Activated T-helper 9 cell treated with anti-CD3 and anti-CD28 coated beads, Interleukin-2, amount 50 U/mL, for 16 hours (primary cell): Measurements from ENCODE around the gene ERCC1.

Source experiments
- DNase-seq: peaks from one replicate; pipeline ENCODE4 v3.0.0-alpha.2; 2020; ENCODE audit warnings: low read depth

ERCC1 gene

DNA sequence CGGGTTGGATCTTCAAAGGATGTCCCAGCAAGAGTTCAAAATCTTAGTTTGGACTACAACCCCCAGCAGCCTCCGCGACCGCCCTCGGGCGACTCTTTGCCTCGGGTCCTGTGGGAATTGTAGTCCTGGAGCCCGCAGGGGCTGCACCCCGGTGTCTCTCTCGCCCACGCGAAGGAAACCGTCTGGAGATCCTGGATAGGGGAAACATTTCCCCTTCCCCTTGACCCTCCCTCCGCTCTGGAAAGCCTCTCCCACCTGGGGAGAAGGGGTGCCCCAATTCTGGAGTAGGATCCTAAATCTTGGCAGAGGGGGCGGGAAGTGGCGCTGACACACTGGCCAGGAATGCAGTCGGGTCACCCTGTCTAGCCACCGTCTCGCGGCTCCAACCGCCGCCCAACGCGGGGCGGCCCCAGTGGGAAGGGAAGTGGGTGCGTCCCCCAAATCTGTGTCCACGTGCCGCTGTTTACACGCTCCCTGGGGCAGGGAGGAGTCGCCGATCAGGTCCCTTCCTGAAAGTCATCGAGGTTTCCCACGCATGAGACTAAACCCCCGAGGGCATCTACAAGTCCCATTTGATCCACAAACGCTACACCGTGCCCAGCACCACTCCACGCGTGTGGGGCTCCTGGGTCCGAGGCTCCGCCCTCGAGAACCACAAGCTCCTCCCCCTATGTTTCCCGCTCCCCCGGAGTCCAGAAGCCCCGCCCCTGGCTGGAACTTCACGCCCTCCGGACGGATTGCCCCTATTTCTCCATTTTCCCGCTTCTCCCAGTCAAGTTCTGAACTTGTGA is 18.1 kb downstream of the ERCC1 start:
- DNase-seq = peak; percentile 71

DNA sequence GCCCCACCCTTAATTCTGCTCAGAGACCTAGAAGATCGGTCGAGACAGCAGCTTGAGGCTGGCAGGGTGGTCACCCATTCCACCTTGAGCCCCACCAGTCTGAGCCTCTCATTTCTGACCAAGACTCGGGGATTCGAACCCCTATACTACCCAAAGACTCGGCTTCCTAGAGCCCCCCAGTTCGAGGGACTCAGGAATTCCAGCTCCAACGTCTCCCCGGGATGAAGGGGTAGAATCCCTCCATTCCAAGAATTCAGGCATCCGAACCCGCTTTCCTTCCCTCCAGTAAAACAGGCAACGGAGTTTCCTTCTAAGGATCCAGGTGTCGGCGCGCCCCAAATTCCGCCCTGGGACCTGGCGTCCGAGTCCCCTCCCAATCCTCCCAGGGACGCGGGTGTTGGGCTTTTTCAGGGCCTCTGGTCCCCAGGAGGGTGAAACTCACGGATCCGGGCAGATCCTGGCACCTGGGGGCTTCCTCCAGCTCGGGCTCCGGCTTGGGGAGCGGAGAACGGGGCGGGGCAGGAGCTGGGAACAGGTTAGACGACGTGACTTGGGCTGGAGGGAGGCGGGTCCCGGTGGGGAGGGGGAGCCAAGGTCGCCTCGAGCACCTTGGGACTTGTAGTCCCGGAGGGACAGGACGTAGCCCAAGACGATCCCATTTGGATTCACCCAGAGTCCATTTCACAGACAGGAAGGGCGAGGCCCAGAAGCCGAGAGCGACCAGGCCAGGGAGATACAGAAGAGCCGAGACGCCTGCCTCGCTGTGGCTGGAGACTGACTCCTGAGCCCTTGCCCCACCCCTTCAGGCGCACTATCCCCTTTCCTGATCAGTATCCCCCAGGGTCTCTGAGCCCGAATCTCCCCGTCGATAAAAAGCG is 18.9 kb downstream of the ERCC1 start, which contains the start of gene PPP1R13L:
Gene PPP1R13L (minus strand): TSS at position 513 of the 878 bp plus-strand sequence. CDS start 6,751 bp downstream, outside the sequence.
- peak; percentile 25 for DNase-seq

DNA sequence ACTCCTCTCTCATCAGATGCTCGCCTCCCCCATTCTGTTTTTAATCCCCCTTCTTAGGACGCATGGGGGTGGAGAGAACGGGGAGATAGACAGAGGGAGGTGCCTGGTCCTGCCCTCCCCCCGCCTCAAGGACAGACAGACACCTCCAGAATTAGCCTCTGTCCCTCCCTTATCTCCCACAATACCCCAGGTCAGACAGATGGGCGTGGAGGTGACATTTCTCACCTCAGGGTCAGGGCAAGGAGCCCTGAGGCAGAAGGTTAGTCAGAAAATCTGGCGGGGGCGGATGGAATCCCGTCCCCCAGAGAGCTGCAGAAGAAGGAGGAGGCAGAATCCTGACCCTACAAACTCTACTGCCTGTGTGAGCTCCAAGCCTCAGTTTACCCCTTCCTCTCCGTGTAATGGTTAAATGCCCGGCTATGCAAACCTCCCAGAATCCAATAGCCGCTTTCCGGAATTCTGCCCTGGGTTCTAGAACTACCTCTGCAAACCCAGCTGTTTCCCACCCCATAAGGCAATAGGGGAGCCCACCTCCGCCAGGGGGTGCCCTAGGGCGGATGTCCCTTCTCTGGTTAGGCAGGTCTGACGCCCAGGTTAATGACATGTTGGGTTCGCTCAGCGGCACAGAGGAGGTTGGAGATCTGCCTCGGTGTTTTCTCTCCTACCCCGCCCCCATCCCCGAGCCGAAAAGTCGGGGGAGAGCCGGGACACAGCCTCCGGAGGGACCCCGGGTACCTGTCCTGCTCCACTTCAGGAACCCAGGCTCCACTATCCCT is 19.7 kb downstream of the ERCC1 start:
- peak; percentile 38 for DNase-seq

DNA sequence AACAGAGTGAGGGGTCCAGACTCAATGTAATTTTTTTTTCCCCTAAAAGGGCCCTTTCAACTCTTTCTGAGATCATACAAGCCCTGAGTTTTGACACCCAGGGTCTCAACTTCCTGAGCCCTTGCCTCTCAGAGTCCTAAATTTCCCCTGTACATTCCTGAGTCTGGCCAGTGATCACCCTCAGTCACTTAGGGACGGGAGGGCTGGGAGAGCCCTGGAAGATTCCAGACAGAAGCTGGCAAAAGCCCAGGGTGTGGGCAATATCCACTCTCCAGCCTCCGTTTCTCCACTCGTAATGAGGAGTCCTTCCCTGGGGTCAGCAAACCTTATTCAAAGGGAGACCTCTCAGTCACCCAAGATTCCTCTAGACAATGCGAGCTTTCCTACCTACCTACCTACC is 20.4 kb downstream of the ERCC1 start:
- no peak for DNase-seq

DNA sequence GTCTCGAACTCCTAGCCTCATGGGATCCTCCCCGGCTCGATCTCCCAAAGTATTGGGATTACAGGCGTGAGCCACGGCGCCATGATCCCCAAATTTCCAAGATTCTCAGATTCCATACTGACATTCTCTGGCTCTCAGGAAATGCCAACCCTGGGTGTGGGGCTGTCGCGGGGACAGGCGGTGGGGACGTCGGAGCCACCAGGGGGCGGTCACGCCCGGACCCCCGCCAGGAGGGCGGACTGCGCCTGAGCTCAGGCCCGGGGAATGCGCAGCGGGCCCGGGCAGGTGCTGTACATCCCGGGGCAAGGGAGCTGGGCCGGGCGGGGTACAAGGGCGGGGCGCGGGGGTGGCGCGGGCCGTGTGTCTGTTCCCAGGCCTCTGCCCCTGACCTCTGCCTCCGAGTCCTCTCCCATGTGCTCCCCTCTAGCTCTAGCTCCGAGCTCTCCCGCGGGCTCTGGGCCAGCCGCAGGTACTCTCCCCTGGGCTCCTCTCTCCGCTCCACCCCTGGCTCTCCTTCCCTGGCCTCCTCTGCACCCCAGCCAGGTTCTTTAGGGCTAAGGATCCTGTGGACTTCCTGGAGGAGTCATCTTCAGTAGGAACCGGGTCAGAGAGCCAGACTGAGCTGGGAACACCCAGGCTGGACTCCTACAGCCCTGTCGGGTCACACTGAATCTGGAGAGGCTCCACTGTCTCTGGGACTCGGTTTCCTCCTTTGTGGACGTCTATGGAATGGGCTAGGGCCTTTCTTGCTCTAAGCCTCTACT is 21.2 kb downstream of the ERCC1 start:
- no peak for DNase-seq

DNA sequence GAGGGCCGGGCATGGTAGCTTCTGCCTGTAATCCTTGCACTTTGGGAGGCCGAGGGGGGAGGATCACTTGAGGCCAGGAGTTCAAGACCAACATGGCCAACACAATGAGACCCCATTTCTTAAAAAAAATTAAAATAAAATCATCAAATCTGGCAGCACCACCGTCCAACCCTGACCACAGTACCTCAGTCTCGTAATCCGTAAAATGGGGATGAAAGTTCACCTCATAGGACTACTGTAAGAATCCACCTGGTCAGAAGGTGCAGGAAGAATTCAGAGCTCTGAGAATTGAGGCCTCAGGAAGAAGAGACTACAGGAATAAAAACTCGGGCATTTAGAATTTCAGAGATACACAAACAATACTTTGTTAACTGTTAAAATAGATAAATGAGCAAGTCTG is 21.9 kb downstream of the ERCC1 start:
- no peak for DNase-seq

DNA sequence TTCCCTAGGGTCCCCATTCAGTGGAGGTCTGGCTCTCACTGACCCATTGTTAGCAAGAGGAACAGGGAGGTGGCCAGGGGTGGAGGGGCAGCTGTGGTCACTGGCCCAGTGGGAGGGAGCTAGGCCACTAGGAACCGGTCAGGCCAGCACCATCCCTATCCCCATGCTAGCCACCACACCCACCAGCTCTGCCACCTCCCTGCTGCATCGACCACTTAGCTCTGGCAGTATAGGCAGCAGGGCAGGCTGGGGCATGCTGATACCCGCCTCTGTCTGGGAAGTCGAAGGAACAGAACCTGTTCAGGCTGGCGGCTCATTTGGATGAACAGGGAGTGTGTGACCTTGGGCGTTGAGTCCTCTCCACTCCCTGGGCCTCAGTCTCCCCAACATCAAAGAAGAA is 23.5 kb downstream of the ERCC1 start:
- no peak for DNase-seq

DNA sequence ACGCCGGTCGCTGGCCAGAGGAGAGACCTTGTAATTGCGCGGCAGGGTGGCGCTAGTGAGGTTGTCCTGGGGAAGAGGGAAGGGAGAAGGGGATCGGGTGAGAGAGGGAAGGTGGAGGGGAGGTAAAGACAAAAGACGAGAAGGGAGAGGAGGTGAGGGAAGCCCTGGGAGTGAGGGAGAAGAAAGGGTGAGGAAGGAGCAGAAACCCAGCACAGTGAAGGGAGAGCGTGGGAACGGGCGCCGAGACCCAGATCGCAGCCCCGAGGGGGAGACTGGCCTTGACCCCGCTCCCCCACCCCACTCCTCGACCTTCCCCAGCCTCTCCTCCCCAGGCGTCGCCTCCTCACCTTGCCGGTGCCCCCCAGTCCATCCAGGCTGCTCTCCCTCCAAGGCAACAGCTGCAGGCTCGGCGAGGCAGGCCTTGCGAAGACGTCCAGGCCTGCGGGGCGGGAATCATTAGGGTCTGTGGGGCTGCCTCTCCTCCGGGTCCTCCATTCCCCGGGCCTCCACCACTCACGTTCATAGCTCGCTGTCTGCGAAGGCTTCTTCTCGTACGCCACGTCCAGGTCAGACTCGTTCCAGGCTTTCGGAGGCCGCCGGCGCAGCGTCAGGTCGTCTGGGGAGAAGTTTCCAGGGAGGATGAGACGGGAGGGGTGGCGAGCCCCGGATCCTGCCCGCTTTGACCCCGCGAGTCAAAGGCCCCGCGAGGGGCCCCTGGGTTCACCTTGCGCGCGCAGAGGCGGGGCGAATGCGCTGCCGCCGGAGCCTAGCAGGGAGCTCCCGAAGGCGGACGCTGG is 27.7 kb downstream of the ERCC1 start:
- no peak for DNase-seq

DNA sequence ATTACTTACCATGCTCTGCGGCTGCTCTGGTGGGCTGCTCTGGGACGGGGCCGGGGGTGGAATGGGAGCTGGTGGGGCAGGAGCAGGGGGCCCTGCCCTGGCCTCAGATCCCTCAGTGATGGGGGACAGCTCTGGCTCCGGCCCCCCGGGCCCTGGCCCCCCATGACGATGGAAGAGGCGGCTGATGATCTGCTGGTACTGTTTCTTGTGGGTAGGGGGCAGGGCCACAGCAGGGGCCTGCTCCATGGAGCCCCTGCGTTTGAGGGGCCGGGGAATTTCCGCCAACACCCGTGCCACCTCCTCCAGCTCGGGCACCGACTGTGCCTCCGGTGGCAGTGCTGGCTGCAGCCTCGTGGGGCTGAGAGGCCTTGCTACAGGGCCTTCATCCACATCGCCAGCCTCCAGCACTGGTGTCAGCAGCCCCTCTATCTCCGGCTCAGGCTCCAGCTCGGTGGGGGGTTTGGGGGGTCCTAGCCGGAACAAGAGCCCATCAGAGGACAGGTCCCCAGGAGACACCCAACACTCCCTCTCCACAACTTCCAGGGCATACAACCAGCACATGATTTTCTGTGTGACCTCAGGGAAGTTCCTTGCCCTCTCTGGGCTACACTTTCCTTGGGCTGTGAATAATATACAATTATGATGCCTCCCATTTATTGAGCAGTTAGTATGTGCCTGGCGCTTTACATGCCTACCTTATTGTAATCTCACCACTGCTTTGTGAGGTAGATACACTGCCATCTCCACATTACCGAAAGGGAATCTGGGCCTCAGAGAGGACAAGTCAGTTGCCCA is 31.6 kb downstream of the ERCC1 start:
- DNase-seq = no peak

DNA sequence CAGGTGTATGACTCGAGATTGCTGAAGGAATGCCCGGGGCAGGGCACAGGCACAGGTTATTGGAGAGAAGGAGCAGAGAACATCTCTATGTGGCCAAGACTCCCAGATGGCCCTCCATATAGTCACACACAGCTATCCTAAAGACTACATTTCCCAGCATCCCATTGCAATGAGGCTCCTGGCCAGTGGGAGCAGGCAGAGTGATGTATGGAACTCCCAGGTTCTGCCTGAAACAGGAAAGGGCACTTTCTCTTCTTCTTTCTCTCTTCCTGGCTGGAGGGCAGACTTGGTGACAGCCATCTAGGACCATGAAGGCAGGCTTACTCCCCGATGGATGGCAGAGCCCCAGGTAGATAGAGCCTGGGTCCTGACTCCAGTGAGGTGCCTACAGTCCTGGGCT is 32.4 kb downstream of the ERCC1 start:
- DNase-seq = no peak

DNA sequence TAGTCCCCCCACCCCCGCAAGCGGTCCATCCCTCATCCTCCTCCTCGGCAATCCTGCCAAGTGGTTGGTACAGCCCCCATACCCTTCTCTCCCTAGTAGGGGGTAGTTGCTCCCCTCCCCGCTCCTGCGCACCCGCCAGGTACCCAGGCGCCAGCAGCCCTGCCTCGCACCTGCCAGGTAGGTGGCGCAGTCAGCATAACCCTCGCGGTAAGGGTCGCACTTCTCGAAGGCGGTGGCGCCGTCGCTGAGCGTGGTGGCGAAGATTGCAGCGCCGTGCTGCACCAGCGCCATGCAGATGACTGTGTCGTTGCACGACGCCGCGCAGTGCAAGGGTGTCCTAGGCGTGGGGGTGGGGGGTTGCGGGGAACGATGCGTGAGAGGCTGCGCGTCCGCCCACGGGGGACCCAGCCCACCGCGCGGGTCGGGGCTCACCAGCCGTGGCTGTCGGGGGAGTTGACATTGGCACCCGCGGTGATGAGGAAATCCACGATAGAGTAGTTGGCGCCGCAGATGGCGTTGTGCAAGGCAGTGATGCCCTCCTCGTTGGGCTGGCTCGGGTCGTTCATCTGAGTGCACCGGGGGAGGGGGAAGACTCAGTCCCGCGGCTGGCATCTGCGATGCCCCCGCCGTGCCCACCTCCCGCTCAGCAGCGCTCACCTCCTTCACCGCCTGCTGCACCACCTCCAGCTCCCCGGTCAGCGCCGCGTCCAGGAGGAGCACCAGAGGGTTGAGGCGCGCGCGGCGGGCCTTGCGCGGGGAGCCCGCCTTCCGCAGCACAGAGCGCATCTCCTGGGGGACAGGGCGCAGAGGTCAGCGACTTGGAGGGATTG is 38.1 kb downstream of the ERCC1 start:
- no peak for DNase-seq

DNA sequence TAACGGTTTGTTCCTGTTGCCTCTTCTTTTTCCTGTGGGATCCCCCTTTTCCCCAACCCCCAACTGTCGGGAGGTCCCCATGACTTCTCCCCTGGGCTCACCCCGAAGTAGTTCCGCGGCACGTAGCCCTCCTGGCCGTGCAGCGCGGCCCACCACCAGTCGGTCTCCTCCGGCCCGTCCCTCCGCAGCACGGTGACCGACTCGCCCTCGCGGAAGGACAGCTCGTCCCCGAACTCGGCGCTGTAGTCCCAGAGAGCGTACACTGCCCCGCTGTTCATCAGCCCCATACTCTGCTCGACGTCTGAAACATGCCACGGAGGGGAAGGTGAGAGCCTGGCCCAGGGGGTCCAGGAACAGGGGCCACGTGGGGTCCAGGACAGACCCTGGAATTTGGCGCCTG is 41.3 kb downstream of the ERCC1 start:
- DNase-seq = no peak

DNA sequence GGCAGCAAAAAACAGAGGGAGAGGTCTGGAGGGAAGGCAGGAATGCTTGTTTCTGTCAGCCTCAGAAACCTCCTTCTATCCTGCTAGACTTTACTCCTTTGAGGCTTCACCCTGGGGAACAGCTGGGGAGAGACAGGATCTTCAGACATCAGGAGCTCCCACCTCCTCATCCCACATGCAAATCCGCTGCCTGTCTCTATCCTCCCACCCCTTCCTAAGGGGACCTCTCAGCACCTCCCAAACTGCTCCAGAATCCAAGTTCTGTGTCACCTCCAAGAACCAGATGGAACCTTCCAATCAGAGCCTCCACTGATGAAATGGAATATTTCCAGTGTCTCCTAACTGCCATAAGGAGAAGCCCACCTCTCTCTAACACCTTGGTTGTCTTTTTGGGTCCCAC is 43.6 kb downstream of the ERCC1 start:
- DNase-seq = no peak

DNA sequence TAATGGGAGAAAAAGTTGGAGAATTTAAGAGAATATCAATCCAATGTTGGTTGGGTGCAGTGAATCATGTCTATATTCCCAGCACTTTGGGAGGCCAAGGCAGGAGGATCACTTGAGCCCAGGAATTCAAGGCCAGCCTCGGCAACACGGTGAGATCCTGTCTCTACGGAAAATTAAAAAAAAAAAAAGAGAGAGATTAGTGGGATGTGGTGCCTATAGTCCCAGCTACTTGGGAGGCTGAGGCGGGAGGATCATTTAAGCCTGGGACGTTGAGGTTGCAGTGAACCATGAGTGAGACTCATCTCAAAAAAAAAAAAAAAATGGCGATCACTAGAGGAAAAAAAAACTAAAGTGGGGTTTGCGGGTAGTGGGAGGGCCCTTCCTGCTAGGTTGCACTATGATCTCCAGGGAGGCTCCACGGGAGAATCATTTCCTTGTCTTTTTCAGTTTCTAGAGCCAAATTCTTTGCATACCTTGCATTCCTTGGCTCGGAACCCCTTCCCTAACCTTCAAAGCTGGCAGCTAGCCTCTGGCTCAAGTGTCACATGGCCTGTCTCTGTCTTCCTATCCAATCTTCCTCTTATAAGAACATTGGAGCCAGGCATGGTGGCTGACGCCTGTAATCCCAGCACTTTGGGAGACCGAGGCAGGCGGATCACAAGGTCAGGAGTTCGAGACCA is 47.5 kb downstream of the ERCC1 start:
- no peak for DNase-seq

DNA sequence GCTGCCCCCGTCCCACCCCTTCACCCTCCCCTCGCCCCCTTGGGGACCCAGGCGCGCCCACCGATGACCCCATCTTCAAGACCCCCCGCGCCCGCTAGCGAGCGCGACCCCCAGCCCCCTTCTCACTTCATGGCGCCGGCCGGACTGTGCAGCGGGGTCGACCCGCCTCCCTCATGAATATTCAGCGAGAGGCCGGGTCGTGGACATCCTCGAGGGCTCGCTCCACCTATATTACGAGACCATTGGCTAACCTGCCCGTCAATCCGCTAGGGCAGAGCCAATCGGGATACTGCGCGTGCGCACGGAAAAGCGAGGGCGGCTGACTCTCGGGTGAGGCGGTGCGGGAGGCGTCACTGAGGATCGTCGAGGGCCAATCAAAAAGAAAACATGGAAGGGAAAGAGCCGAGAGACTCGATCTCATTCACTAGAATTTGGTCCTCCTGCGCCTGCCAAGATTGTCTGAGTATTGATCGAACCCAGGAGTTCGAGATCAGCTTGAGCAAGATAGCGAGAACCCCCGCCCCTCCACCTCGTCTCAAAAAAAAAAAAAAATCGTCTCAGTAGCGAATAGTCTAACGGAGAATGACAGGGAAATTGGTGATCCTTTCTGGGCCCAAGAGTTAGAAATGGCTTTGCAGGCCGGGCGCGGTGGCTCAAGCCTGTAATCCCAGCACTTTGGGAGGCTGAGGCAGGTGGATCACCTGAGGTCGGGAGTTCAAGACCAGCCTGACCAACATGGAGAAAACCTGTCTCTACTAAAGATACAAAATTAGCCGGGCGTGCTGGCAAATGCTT is 53.1 kb downstream of the ERCC1 start, which contains the start of gene ERCC2:
Gene ERCC2 (minus strand): TSS at position 164 of the 795 bp plus-strand sequence. CDS start 33 bp downstream, at position 131.
- peak; percentile 99 for DNase-seq

DNA sequence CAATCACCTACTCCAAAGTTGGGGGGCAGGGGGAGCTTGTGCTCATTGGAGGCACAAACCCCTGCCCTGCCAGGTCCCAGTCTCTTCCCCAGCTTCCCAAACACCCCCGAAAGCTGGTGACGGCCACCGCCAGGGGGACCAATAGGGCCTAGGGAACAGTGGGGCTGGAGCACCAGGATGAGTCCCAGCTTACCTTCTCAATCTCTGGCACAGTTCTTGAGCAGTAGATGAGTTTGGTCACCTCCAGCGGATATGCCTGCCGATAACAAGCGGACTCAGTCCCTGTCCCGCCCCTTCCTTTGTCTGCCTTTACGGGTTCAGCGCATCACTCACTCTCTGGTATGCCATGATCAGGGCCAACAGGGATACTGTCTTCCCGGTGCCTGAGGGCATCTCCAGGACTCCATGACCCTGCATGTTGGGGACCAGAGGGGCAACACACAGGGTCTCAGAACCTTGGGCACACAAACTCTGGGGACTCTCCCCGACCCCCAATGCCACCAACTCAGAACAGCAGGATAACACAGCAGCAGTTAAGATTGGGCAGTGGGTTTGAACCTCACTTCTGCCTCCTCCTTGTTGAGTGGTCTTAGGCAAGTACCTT is 54.9 kb downstream of the ERCC1 start:
- DNase-seq = no peak

DNA sequence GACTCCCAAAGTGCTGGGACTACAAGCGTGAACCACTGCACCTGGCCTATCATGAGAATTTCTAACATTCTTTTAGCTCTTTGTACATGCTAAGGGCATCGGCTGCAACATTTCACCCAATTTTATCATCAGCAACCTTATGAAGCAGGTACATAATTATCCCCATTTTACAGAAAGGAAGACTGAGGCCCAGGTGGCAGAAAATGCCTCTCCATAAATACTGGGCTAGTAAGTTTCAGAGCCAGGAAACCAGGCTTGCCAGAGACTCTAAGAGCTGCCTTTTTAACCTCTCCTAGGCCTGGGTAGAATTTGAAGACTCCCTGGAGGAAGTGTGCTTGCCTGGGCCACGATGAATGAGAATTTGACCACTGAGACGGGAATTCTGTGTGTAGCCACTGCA is 55.6 kb downstream of the ERCC1 start:
- no peak for DNase-seq
